SK-N-SH (cell line): ENCODE data around the gene GRID2IP.

Experiments
- CTCF ChIP-seq: fragments of 200-600 bp; sonication (generic); IDR thresholded peaks from 2 replicates; pipeline ENCODE4 v1.6.1; 2017; ENCODE audit warnings: antibody characterized with exemption, mild to moderate bottlenecking, moderate library complexity
- MEF2A ChIP-seq: IDR thresholded peaks from 2 replicates; pipeline ENCODE4 v1.4.0; 2012; ENCODE audit warnings: low read depth, borderline replicate concordance
- POLR2AphosphoS5 ChIP-seq: IDR thresholded peaks from 2 replicates; pipeline ENCODE4 v1.6.1; 2012; ENCODE audit warnings: low read depth, low read length
- REST ChIP-seq: IDR thresholded peaks from 2 replicates; pipeline ENCODE4 v1.6.1; 2012; ENCODE audit warnings: mild to moderate bottlenecking, low read depth, low read length, moderate library complexity
- SIN3A ChIP-seq: IDR thresholded peaks from 2 replicates; pipeline ENCODE4 v1.6.1; 2012; ENCODE audit warnings: low read depth, mild to moderate bottlenecking, low read length, moderate library complexity, borderline replicate concordance
- TAF1 ChIP-seq: IDR thresholded peaks from 2 replicates; pipeline ENCODE4 v1.6.1; 2012; ENCODE audit warnings: low read depth, mild to moderate bottlenecking, low read length, moderate library complexity, borderline replicate concordance
- TEAD4 ChIP-seq: IDR thresholded peaks from 2 replicates; pipeline ENCODE4 v1.4.0; 2012; ENCODE audit warnings: mild to moderate bottlenecking, borderline replicate concordance; ENCODE audit not compliant: insufficient read depth

GRCh38 chr7:6497637-6497905, 53.7 kb downstream of the GRID2IP start:
- TF ChIP-seq TAF1 (no peak), CTCF (no peak), REST (no peak), POLR2AphosphoS5 (no peak), TEAD4 (no peak), MEF2A (no peak), SIN3A (no peak)
